ENCODE results near the gene FUT6. TPM values are rescaled to one million over a fixed set of nuclear protein-coding genes. Genes with fewer than 3 reads are reported as not detected.
"Not testable (repeated sequence)": the region's sequence is repeated elsewhere in the genome, so short reads cannot be mapped to it uniquely, and the experiment has no call there.

FUT6 gene, protein sequence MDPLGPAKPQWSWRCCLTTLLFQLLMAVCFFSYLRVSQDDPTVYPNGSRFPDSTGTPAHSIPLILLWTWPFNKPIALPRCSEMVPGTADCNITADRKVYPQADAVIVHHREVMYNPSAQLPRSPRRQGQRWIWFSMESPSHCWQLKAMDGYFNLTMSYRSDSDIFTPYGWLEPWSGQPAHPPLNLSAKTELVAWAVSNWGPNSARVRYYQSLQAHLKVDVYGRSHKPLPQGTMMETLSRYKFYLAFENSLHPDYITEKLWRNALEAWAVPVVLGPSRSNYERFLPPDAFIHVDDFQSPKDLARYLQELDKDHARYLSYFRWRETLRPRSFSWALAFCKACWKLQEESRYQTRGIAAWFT
- total RNA-seq: not detected

DNA sequence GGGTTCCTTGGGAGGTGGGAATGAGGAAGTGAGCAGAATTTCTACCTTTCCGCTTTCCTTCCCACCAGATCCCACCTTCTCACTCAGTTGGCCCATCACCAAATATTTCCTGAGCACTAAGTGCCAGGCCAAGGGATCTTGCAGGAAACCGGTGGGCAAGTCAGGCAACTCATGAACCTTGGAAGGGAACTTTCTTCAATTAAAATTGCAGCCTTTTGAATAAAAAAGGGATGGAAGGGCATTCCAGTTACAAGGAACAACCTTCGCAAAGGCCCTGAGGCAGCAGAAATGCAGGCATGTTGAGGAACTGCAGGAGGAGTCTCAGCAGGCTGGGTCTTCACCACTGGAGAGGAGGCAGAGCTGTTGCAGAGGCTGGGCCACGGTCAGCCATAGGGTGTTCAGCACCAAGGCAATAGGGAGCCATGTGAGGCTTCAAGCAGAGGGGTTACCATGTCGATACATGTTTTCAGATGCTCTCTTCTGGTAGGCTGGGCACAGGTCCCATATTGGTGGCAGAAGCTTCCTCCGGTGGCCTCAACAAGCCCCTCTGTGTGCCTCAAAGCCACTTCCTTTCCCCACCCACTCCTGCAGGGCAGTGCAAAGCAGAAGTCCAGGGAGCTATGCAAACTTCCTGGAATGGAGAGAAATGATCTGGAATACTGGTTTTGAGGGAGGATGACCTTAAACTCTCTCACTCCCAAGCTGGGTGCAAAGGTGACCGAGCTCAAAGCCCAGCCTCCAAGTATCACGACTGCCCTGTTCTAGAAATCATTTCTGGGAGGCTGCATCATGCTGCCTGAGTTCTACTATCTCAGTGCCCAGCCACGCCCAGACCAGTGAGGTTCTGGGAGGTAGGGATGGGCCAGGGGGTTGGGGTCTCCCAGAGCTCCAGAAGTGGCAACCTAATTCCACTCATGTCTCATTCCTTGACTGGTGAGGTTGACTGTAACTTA, at the start of gene FUT6:
TSS of gene FUT6 (minus strand) at position 638 of the 953 bp plus-strand sequence. CDS start 7,135 bp downstream, outside the sequence.
- Histone ChIP-seq H3K27me3 (ENCODE audit: control insufficient read depth in 3 of 3, insufficient read depth in 3 of 3, low read length in 3 of 3) (peaks cover 3 to 13% (median 9%) of the 10 kb centered on the region in 3 donors), H3K4me3 (ENCODE audit: low read length in 3 of 3) (no peak within 1 kb of the TSS), H3K36me3 (ENCODE audit: control insufficient read depth in 3 of 3, insufficient read depth in 3 of 3, low read length in 3 of 3) (no peaks in the 10 kb centered on the region), H3K4me1 (ENCODE audit: control insufficient read depth in 3 of 3, insufficient read depth in 3 of 3, low read length in 3 of 3) (no peaks in the 10 kb centered on the region), H3K9me3 (ENCODE audit: control insufficient read depth in 3 of 3, low read length in 3 of 3) (no peaks in the 10 kb centered on the region), H3K9ac (ENCODE audit: low read depth in 1 of 3, low read length in 3 of 3) (no peak within 1 kb of the TSS), H3K27ac (ENCODE audit: low read depth, low read length) (no peak within 1 kb of the TSS)

DNA sequence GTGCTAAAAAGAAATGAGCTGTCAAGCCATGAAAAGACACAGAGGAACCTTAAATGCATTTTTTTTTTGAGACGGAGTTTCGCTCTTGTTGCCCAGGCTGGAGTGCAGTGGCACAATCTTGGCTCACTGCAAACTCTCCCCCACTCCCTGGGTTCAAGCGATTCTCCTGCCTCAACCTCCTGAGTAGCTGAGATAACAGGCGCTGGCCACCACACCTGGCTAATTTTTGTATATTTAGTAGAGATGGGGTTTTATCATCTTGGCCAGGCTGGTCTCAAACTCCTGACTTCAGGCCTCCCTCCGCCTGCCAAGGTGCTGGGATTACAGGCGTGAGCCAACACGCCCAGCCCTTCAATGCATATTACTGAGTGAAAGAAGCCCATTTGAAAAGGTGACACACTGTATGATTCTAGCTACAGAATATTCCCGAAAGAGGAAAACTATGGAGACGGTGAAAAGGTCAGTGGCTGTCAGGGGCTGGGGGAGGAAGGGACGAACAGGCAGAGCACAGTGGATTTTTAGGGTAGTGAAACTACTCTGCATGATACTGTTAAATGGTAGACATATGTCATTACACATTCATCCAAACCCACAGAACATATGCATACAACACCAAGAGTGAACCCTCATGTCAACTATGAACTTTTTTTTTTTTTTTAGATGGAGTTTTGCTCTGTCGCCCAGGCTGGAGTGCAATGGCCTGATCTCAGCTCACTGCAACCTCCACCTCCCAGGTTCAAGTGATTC, 44.7 kb upstream of the FUT6 start:
- not testable (repeated sequence) for H3K27ac ChIP-seq (ENCODE audit: low read depth, low read length)
- H3K27me3 ChIP-seq (ENCODE audit: control insufficient read depth in 3 of 3, insufficient read depth in 3 of 3, low read length in 3 of 3): peaks cover 0 to 15% (median 12%) of the 10 kb centered on the region in 3 donors

DNA sequence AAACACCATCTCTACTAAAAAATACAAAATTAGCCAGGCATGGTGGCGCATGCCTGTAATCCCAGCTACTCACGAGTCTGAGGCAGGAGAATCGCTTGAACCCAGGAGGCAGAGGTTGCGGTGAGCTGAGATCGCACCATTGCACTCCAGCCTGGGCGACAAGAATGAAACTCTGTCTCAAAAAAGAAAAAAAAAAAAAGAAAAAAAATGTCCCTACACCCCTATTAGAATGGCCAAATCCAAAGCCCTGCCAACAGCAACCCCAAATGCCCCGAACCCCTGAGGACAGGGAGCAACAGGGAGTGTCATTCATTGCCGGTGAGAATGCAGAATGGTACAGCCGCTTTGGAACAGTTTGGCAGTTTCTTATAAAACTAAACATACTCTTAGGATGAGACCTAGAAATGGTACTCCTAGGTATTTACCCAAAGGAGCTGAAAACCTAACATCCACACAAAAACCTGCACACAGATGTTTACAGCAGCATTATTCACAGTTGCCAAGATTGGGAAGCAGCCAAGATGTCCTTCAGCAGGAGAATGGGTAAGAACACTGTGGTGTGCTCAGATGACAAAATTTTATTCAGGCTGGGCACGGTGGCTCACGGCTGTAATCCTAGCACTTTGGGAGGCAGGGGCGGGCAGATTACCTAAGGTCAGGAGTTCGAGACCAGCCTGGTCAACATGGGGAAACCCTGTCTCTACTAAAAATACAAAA, 43.8 kb upstream of the FUT6 start:
- peaks cover 0 to 16% (median 13%) of the 10 kb centered on the region in 3 donors for H3K27me3 ChIP-seq (ENCODE audit: control insufficient read depth in 3 of 3, insufficient read depth in 3 of 3, low read length in 3 of 3)
- not testable (repeated sequence) for H3K9ac ChIP-seq (ENCODE audit: low read depth in 1 of 3, low read length in 3 of 3); H3K36me3 ChIP-seq (ENCODE audit: control insufficient read depth in 3 of 3, insufficient read depth in 3 of 3, low read length in 3 of 3); H3K27ac ChIP-seq (ENCODE audit: low read depth, low read length); H3K4me3 ChIP-seq (ENCODE audit: low read length in 3 of 3); H3K4me1 ChIP-seq (ENCODE audit: control insufficient read depth in 3 of 3, insufficient read depth in 3 of 3, low read length in 3 of 3); H3K9me3 ChIP-seq (ENCODE audit: control insufficient read depth in 3 of 3, low read length in 3 of 3)

More for the DNA sequence above, 44.7 kb upstream of the FUT6 start:
- H3K9ac ChIP-seq (ENCODE audit: low read depth in 1 of 3, low read length in 3 of 3); H3K4me1 ChIP-seq (ENCODE audit: control insufficient read depth in 3 of 3, insufficient read depth in 3 of 3, low read length in 3 of 3); H3K36me3 ChIP-seq (ENCODE audit: control insufficient read depth in 3 of 3, insufficient read depth in 3 of 3, low read length in 3 of 3); H3K9me3 ChIP-seq (ENCODE audit: control insufficient read depth in 3 of 3, low read length in 3 of 3); H3K4me3 ChIP-seq (ENCODE audit: low read length in 3 of 3): not testable (repeated sequence)

DNA sequence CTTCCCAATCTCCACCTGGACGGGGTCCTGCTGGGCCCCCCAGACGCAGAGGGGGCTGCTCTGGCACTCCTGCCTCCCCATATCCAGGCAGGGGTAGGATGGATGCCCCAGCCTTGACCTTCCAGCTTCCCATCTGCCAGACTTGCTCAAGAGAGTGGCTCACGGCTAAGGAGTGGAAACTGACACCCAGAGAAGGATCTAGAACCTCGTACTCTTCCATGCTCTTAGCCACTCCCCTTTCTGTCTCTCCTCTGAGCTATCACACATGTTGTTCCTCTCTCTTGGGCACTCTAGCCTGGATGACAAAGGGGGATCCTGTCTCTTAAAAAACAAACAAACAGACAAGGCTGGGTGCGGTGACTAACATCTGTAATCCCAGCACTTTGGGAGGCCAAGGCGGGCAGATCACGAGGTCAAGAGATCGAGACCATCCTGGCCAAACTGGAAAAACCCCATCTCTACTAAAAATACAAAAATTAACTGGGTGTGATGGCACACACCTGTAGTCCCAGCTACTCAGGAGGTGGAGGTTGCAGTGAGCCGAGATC, 43.0 kb upstream of the FUT6 start:
- H3K4me1 ChIP-seq (ENCODE audit: control insufficient read depth in 3 of 3, insufficient read depth in 3 of 3, low read length in 3 of 3): peaks cover 7 to 8% (median 8%) of the 10 kb centered on the region in 3 donors
- no peak overlapping the region for H3K27ac ChIP-seq (ENCODE audit: low read depth, low read length)
- H3K36me3 ChIP-seq (ENCODE audit: control insufficient read depth in 3 of 3, insufficient read depth in 3 of 3, low read length in 3 of 3): no peaks in the 10 kb centered on the region
- H3K9ac ChIP-seq (ENCODE audit: low read depth in 1 of 3, low read length in 3 of 3): no peak overlapping the region
- H3K9me3 ChIP-seq (ENCODE audit: control insufficient read depth in 3 of 3, low read length in 3 of 3): no peaks in the 10 kb centered on the region
- H3K4me3 ChIP-seq (ENCODE audit: low read length in 3 of 3): no peak overlapping the region
- H3K27me3 ChIP-seq (ENCODE audit: control insufficient read depth in 3 of 3, insufficient read depth in 3 of 3, low read length in 3 of 3): peaks cover 0 to 16% (median 13%) of the 10 kb centered on the region in 3 donors

DNA sequence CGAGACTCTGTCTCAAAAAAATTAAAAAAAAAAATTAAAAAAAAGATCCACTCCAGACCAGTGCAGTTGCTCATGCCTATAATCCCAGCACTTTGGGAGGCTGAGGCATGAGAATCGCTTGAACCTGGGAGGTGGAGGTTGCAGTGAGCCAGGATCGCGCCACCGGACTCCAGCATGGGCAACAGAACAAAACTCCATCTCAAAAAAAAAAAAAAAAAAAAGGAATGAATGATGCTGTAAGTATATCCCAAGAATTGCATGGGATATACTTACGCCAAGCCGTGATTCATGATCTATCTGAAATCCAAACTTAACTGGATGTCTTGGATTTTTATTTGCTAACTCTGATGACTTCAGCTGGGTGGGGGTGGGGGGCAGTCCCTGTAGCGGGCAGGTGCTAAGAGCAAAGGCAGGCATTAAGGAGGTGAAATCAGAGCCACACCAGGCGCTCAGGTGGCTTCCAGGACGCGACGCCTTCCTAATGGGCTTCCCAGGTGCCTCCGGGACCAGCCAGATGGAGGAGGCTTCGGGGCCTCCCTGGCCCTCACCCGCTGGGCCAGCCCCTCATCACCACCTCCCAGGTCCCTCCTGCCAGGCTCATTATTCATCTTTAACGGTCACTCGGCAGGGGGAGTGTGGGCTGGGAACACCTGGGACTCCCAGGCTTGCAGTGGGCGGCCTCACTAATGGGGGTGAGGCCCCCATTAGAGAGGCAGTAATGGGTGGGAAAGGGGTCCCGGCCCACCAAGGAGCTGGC, 42.2 kb upstream of the FUT6 start:
- no peak overlapping the region for H3K27ac ChIP-seq (ENCODE audit: low read depth, low read length)

DNA sequence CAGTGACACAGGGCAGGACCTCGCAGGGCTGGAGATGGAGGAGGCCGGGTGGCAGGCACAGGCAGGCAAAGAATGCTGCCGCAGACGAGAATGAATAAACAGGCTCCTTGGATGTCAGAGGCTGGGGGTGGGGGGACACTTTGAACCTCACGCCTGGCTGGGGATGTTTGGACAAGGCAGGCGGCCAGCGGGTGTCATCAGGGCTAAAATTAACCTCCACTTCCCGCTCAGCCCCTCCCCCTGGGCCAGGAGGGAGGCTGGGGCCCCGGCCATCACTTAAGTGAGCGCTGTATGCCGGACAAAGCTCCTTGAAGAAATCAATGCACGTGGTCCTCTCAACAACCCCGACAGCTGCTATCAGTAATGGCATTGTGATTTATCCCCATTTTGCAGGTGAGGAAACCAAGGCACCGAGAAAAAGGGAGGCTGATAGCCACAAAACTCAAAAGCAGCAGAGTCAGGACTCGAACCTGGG, 41.1 kb upstream of the FUT6 start:
- Histone ChIP-seq H3K27ac (ENCODE audit: low read depth, low read length) (no peak overlapping the region), H3K4me1 (ENCODE audit: control insufficient read depth in 3 of 3, insufficient read depth in 3 of 3, low read length in 3 of 3) (peaks cover 7 to 8% (median 8%) of the 10 kb centered on the region in 3 donors)

More for the DNA sequence above, 42.2 kb upstream of the FUT6 start:
- Histone ChIP-seq H3K27me3 (ENCODE audit: control insufficient read depth in 3 of 3, insufficient read depth in 3 of 3, low read length in 3 of 3) (peaks cover 0 to 16% (median 6%) of the 10 kb centered on the region in 3 donors), H3K9me3 (ENCODE audit: control insufficient read depth in 3 of 3, low read length in 3 of 3) (no peaks in the 10 kb centered on the region), H3K9ac (ENCODE audit: low read depth in 1 of 3, low read length in 3 of 3) (no peak overlapping the region), H3K4me1 (ENCODE audit: control insufficient read depth in 3 of 3, insufficient read depth in 3 of 3, low read length in 3 of 3) (peaks cover 7 to 8% (median 8%) of the 10 kb centered on the region in 3 donors), H3K4me3 (ENCODE audit: low read length in 3 of 3) (no peak overlapping the region), H3K36me3 (ENCODE audit: control insufficient read depth in 3 of 3, insufficient read depth in 3 of 3, low read length in 3 of 3) (no peaks in the 10 kb centered on the region)

DNA sequence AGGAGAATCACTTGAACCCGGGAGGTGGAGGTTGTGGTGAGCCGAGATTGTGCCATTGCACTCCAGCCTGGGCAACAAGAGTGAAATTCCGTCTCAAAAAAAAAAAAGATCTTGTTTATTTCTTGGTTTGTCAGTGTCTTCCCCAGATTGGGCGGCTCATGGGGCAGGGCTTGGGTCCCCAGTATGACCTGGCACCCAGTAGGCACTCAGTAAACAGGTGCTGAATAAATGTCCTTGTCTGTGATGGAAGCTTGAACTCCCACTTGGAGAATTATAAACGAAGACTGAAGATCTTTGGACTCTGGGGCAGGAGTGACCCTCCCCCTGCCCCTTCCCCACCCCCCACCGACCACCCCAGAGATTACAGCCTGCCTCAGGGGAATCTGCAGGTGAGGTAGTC, 40.7 kb upstream of the FUT6 start:
- Histone ChIP-seq H3K9ac (ENCODE audit: low read depth in 1 of 3, low read length in 3 of 3) (no peak overlapping the region), H3K36me3 (ENCODE audit: control insufficient read depth in 3 of 3, insufficient read depth in 3 of 3, low read length in 3 of 3) (no peaks in the 10 kb centered on the region), H3K4me1 (ENCODE audit: control insufficient read depth in 3 of 3, insufficient read depth in 3 of 3, low read length in 3 of 3) (peaks cover 7 to 8% (median 8%) of the 10 kb centered on the region in 3 donors), H3K9me3 (ENCODE audit: control insufficient read depth in 3 of 3, low read length in 3 of 3) (no peaks in the 10 kb centered on the region), H3K27ac (ENCODE audit: low read depth, low read length) (no peak overlapping the region), H3K27me3 (ENCODE audit: control insufficient read depth in 3 of 3, insufficient read depth in 3 of 3, low read length in 3 of 3) (peaks cover 0 to 16% (median 6%) of the 10 kb centered on the region in 3 donors), H3K4me3 (ENCODE audit: low read length in 3 of 3) (no peak overlapping the region)

More for the DNA sequence above, 41.1 kb upstream of the FUT6 start:
- Histone ChIP-seq H3K27me3 (ENCODE audit: control insufficient read depth in 3 of 3, insufficient read depth in 3 of 3, low read length in 3 of 3) (peaks cover 0 to 16% (median 6%) of the 10 kb centered on the region in 3 donors), H3K36me3 (ENCODE audit: control insufficient read depth in 3 of 3, insufficient read depth in 3 of 3, low read length in 3 of 3) (no peaks in the 10 kb centered on the region), H3K4me3 (ENCODE audit: low read length in 3 of 3) (peak overlapping the region in 1 of 3 donors; percentile 2), H3K9me3 (ENCODE audit: control insufficient read depth in 3 of 3, low read length in 3 of 3) (no peaks in the 10 kb centered on the region), H3K9ac (ENCODE audit: low read depth in 1 of 3, low read length in 3 of 3) (peak overlapping the region in 1 of 3 donors; percentile 8)

DNA sequence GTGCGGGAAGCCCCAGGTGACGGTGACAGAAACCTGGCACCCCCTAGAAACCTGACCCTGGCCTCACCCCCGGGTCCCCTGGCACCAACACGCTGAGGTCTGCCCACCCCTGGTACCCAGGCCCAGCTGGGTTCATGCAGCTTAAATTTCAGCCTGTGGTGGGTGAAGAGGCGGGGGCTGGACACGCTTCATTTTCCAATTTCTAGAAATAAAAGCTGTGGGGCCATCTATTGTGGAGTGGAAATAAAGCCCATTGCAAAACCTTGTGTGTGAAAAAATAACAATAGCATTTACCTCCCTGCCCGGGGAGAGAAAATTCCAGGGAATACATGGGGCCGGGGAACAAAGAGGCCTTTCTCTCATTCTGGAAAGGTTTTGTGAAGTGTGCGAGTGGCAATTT, 38.4 kb upstream of the FUT6 start:
- Histone ChIP-seq H3K27me3 (ENCODE audit: control insufficient read depth in 3 of 3, insufficient read depth in 3 of 3, low read length in 3 of 3) (peaks cover 0 to 21% (median 6%) of the 10 kb centered on the region in 3 donors), H3K27ac (ENCODE audit: low read depth, low read length) (no peak overlapping the region), H3K36me3 (ENCODE audit: control insufficient read depth in 3 of 3, insufficient read depth in 3 of 3, low read length in 3 of 3) (no peaks in the 10 kb centered on the region), H3K9ac (ENCODE audit: low read depth in 1 of 3, low read length in 3 of 3) (no peak overlapping the region), H3K4me1 (ENCODE audit: control insufficient read depth in 3 of 3, insufficient read depth in 3 of 3, low read length in 3 of 3) (peaks cover 7 to 8% (median 8%) of the 10 kb centered on the region in 3 donors), H3K4me3 (ENCODE audit: low read length in 3 of 3) (no peak overlapping the region), H3K9me3 (ENCODE audit: control insufficient read depth in 3 of 3, low read length in 3 of 3) (no peaks in the 10 kb centered on the region)

Data from skeletal muscle tissue (tissue), 4 donors.